ENCODE results near the gene GRHPR.
"Not testable (repeated sequence)": the region's sequence is repeated elsewhere in the genome, so short reads cannot be mapped to it uniquely, and the experiment has no call there.

The GRHPR gene

DNA sequence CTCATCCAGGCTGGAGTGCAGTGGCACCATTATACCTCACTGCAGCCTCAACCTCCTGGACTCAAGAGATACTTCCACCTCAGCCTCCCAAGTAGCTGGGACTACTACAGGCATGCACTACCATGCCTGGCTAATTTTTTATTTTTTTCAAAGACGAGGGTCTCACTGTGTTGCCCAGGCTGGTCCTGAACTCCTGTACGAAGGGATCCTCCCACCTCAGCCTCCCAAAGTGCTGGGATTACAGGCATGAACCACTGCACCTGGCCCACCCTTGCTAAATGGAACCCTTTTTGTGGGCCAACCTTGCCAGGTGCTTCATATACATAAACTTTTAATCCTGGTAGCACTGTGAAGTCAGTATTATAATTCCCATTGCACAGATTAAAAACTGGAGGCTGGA, 1.0 kb downstream of the GRHPR start:
- no peak for DNase-seq (ENCODE audit: low read depth)

DNA sequence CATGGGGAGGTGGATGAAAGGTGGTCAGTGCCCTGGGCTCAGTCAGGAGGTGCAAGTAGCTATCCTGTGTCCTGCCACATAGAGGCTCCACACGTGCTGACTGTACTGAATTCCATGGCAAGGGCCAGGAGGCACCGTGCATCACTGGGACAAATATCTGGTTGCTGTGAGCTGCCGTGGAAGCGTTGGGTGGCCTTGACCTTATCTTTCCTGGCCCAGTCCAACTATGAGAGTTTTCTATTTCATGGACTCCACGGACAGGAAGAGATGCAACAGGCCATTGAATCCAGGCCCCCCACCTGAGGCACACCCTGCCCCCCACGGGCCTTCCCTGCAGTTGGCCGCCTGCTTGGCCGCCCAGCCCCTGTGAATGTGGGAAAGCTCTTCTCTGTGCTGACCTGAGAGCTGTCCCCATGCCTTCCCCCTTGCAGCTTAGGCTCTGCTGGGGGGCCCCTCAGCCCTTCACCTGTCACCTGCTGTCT, 1.7 kb downstream of the GRHPR start:
- DNase-seq (ENCODE audit: low read depth): no peak

DNA sequence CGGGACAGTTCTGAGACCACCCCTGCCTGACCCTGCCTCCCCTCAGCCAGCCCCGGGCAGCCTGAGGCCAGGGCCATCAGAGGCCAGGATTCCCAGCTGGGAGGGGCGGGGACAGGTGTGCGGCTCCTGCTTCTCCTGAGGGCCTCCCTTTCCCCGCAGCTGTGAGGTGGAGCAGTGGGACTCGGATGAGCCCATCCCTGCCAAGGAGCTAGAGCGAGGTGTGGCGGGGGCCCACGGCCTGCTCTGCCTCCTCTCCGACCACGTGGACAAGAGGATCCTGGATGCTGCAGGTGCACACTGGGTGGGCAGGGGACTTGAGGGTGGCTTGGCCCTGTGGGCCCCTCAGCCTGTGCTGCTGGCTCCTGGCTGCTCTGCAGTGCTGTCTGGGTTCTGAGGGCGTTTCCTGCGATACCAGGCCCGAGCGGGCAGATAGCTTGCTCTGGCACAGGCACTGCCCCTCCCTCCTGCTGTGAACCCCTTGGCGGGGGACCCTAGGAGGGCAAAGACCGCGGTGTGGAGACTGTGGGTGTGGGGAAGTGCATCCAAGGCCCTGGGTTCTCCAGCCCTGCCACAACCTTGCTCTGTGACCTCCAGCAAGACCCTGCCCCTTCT, 2.3 kb downstream of the GRHPR start:
- no peak for DNase-seq (ENCODE audit: low read depth)

DNA sequence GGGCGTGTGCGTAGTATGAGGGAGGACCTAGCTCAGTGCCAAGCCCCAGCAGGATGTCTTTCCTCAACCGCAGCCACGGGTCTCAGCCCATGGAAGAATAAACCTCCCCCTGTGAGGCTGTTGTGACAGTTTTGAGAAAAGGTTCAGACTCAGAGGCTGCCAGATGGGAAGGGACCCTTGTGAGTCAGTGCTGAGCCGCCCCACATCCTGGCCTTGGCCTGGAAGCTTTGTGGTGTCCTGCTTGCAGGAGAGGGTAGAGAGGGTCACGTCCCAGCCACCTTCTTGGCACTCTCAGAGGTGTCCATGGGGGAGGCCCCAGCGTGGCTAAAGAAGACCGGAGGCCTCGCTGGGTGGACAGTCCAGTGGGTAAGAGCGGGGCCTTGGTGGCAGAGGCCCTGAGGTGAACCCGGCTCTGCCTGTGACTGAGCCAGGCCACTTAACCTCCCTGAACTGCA, 2.8 kb downstream of the GRHPR start:
- no peak for DNase-seq (ENCODE audit: low read depth)

DNA sequence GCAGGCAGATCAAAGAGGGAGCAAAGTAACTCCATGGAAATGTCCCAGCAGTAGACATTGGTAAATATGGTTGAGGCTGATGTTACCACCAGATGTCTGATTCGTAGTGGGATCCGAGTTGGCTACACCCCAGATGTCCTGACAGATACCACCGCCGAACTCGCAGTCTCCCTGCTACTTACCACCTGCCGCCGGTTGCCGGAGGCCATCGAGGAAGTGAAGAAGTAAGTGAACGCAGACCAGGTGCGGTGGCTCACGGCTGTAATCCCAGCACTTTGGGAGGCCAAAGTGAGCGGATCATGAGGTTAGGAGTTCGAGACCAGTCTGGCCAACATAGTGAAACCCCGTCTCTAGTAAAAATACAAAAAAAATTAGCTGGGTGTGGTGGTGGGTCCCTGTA, 3.9 kb downstream of the GRHPR start:
- DNase-seq (ENCODE audit: low read depth): not testable (repeated sequence)

DNA sequence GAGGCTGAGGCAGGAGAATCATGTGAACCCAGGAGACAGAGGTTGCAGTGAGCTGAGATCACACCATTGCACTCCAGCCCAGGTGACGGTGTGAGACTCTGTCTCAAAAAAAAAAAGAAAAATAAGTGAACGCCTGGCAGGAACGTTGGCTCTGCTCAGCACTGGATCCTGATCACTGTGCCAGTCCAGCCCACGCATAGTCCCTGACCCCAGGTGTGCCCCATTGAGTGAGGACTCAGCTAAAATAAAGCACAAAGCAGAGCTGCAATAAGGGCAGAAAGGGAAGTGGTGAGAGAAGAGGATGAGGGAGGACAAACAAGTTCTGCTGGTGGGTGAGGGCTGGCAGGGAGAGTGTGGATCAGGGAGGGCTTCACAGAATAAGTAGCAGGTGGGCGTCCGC, 4.3 kb downstream of the GRHPR start:
- no peak for DNase-seq (ENCODE audit: low read depth)

DNA sequence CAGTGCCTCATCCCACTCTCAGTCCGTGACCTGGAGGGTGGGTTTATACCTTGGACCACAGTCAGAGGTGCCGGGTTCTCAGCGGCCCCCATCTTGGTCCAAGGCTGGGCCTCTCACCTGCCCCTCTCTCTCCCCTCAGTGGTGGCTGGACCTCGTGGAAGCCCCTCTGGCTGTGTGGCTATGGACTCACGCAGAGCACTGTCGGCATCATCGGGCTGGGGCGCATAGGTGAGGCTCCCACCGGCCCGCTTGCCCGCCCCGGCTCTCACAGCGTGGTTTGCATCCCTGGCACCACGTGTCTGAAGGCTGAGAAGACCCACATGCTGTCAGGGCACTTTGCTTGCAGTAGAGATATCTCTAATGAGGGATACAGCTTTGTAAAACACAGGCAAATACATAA, 5.8 kb downstream of the GRHPR start:
- no peak for DNase-seq (ENCODE audit: low read depth)

DNA sequence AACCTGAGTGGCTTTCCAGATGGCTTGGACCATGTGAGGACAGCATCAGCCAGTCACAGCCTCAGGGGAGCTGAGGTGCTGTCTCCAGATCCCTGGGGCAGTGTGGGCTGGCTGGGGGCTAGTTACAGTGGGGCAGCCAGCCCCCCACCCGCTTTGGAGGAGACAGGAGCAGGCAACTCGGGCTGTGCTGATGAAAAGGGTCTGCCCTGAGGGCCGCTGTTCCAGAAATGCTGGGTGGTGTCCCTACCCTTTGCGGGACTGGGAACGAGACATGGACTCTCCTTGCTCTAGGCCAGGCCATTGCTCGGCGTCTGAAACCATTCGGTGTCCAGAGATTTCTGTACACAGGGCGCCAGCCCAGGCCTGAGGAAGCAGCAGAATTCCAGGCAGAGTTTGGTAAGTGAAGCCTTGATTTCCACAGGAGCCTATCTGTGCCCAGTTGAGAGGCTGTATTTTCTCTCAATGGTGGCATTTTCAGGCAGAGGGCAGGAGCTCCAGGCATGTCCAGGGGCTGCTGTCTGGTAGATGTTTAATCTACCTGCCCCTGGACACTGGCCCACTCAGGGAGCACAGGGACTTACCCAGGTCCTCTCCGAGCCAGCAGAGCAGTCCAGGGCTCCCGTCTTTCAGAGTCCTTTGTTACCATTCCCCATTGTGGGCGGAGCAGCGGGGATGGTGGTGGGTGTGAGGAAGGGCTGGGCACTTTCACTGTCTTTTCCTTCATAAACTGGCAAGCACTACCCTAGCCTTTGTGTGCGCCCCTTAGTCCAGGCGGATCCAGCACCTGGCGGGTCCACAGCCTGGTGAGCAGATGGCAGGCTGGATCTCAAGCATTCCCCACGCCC, 7.2 kb downstream of the GRHPR start:
- no peak for DNase-seq (ENCODE audit: low read depth)

DNA sequence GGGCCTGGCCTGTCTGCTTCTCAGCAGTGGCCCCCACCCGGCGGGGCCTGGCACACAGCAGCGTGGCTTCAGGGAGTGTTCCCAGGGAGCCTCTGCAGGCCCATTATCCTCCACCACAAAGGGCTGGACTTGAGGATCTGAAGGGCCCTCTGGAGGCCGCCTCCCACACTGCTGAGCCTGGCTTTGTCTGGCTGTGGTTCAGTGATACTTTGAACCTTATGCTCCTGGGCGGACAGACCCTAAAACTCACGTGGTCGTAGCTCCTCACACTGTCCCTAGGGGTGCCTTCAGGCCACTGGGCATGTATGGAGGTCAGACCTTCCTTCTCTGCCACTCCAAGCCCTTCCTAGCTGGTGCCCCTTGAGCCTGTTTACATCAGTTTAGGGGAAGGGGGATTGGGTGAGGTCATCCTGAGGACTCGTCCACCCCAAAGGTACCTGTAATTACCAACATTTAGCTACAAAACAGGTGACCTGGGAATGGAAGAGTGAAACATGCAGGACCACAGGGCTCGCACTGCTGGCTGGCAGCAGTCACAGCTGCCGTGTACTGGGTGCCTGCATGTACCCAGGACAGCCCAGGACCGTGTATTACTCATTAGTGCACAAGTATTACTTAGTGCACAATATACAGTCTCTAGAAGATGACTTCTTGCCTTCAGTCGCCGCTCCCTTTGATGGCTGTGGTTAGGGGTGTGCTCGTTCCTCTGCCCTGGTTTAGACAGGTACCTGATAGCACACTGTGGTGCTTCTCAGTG, 8.5 kb downstream of the GRHPR start:
- no peak for DNase-seq (ENCODE audit: low read depth)

DNA sequence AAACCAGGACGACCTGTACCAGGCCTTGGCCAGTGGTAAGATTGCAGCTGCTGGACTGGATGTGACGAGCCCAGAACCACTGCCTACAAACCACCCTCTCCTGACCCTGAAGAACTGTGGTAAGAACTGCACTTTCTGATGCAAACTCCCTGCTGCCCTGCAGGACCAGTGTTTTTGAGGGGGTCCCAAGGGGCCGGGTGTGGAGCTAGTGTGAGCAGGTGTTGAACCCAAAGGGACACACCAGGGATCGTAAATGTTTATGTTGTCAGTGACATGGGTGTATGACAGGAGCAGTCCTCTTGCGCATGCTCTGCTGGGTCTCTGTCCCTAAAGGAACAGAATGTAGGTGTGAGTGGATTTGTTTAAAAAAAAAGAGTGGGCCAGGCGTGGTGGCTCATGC, 9.5 kb downstream of the GRHPR start:
- DNase-seq (ENCODE audit: low read depth): no peak

DNA sequence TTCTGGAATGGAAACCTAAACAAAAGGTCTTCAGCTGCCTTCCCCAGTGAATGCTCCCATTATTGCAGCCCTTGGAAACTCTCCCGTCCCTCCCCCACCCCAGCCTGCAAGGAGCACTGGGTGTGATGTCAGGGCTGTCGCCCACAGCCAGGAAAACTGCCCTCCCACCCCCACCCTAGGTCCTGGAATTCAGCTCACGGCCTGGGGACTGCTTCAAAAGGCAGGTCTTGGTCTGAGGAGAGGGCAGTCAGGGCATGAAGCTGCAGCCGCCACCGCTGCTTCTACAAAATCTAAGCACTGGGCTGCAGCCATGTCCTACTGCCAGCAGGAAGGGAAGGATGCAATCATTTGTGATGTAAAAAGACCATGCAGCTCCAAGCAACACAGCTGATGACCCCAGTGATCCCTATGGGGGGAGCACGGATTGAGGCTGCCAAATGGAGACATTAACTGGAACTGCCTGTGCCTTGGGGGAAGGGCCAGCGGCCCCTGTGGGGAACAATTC, 11.4 kb downstream of the GRHPR start:
- no peak for DNase-seq (ENCODE audit: low read depth)

DNA sequence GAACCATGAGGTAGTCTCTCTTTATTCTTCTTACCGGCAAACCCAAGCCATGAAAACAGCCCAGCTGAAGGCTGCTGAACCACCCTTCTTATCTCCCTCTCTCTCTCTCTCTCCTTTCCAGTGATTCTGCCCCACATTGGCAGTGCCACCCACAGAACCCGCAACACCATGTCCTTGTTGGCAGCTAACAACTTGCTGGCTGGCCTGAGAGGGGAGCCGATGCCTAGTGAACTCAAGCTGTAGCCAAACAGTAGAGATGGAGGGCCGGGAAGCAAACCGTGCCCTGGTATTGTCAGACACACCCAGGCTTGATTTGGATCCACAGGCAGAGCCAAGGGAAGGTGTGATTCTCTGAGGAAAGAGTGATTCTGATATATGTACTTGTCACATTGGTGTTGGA, 14.0 kb downstream of the GRHPR start:
- no peak for DNase-seq (ENCODE audit: low read depth)

DNA sequence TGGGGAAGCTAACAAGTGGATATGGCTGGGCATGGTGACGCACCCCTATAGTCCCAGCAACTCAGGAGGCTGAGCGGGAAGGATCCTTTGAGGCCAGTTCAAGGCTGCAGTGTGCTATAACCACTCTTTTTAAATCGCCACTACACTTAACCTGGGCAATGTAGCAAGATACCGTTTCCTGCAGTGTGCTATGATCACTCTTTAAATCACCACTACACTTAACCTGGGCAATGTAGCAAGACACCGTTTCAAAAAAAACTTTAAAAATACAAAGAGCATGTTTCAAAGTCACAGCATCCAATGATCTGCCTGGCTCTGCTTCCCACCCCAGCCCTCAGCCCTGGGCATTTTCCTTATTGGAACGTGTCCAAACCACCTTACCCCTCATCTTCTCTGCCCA, 14.5 kb downstream of the GRHPR start:
- DNase-seq (ENCODE audit: low read depth): no peak

DNA sequence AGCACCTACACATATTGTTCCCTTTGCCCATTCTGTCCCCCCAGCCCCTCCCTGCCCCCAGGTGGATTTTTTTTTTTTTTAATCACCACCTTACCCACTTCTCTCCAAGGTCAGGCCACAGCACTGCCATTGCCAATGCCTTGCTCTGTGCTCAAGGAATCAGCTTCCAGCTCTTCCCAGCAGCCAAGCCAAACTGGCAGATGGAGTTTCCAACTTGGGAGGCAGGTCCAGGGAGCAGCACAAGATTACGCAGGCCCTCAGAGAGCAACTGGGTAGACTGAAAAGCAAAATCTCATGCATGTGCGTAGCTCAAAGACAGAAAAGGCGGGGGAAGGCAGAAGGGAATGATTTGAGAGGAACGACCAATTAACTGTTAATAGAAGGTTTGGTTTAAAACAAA, 15.1 kb downstream of the GRHPR start:
- no peak for DNase-seq (ENCODE audit: low read depth)

DNA sequence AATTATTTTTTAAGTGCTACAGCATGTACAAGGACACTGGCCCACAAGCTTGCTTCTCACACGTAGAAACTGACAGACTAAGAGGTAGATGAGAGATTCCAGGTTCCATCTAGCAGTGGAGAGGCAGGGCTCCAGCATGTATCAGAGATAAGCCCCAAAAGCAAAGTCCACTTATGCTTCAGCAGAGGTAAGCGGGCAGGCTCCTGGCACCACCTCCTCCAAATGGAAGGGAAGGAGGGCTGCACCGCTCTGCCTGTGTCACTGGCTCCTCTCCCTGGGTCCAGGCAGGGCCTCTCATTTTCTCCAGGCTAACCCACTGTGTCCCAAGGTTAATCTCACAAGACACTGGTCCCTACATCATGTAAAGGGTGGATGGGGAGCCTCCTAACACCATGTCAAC, 15.9 kb downstream of the GRHPR start:
- no peak for DNase-seq (ENCODE audit: low read depth)

DNA sequence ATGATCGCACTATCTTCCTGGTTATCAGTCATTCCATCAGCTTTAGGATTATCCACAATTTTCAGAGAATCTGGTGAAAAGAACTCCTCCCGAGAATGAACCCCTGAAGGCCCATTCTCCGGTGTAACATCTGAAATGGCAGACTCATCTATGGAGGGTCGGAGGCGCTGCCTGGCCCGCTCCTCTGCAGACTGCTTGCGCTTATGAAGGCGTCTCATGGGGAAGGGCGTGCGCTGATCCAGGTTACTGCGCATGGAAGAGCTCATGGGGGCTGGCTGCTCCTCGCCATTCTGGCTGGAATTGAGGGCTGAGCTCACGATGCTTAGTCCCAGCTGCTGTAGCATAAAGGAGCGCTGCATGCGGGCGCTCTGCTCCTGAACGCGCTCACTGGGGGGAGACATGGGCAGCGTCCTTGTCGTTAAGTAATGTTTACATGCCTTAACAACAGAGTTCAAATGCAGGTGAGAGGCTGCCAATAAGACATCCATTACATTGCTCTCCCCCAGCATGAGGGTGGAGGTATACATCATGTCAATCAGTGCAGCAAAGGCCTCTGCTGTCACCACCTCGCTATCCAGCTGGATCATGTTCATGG, 19.4 kb downstream of the GRHPR start:
- DNase-seq (ENCODE audit: low read depth): no peak

DNA sequence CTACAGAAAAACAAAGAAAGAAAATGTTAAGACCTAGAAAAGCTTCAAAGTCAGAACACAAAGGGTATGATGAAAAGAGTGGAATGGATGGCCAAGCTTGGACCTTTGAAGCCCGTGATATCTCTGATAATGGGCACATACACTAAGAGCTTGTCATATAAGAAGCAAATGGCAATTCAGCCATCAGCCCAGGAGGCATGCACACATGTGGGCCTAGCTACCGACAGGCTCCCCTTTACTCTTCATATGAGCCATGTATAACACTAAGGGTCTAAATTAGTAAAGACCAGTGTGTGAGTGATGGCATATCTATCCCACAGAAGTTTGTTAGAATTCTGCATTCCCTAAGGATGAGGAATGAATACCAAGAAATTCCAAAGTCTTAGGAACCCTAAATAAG, 20.1 kb downstream of the GRHPR start:
- DNase-seq (ENCODE audit: low read depth): no peak

DNA sequence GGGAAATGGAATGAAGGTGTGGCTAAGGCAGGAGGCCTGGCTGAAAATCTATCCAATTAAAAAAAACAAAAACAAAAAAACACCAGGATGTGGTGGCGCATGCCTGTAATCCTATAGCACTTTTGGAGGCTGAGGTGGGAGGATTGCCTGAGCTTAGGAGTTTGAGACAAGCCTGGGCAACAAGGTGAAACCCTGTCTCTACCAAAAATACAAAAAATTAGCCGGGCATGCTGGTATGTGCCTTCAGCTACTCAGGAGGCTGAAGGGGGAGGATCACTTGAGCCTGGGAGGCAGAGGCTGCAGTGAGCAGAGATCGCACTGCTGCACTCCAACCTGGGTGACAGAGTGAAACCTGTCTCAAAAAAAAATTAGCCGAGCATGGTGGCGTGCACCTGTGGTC, 21.1 kb downstream of the GRHPR start:
- DNase-seq (ENCODE audit: low read depth): no peak

DNA sequence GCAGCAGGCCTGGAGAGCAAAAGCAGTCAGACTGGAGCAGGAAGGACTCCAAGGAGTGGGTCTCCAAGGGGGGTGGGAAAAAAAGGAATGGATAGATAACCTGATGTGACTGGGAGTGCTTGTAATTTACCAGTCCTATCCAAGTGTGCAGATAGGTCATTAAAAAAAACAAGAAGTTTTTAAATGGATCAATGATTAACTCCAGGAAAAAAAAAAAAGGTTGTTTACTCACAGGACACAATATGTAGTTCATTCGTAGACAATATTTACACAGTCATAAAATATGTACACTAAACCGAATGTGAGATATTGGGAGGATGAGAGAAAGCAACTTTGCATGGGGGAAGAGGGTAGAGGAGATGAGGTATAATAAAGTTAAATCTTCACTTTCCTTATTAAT, 22.4 kb downstream of the GRHPR start:
- no peak for DNase-seq (ENCODE audit: low read depth)

DNA sequence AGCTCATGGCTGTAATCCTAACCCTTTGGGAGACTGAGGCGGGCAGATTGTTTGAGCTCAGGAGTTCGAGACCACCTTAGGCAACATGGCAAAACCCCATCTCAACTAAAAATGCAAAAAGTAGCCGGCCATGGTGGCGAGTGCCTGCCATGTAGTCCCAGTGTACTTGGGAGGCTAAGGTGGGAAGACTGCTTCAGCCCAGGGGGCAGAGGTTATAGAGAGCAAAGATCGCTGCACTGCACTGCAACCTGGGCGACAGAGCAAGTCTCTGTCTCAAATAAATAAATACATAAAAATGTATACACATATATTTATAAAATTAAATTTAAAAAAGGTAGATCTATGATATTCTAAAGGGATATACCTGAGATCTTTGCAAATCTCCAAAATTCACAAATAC, 23.3 kb downstream of the GRHPR start:
- DNase-seq (ENCODE audit: low read depth): no peak

DNA sequence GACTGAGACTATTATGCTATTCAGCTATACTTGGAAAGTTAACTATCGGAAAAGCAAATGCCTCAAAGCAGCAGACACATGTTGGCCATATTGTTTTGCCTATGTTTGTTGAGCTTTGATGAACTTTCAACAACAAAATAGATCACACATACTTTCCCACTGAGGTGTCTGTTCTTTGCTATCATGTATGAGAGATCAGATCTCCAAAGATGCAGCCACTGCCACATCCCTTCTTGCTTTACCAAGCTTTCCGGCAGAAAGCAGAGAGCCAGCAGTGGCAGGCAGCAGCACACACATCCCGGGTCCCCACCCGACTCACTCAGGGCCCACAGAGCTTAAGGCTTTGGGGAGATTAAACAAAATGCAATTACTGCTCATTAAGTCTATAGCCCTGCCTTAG, 23.9 kb downstream of the GRHPR start:
- DNase-seq (ENCODE audit: low read depth): no peak

DNA sequence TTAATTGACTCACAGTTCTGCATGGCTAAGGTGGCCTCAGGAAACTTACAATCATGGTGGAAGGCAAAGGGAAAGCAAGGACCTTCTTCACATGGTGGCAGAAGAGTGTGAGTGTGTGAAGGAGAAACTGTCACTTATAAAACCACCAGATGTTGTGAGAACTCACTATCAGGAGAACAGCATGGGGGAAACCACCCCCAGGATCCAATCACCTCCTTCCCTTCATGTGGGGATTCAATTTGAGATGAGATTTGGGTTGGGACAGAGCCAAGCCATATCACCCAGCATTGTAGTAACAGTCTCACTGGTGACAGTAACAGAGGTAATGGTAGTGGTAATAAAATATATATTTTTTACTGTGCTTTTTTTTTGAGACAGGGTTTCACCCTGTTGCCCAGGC, 24.6 kb downstream of the GRHPR start:
- DNase-seq (ENCODE audit: low read depth): no peak
